AG09309 (cell line): Measurements from ENCODE around the gene HERC4.

Experiments used
- DNase-seq: peaks from one replicate; pipeline ENCODE4 v3.0.0-alpha.2; 2010; ENCODE audit warnings: low read depth
- H3K4me3 ChIP-seq: 2 replicates; pipeline ENCODE4 v1.5.1; 2011; ENCODE audit warnings: mild to moderate bottlenecking, low read depth, low read length, moderate library complexity; ENCODE audit not compliant: control insufficient read depth
- CTCF ChIP-seq: IDR thresholded peaks from 2 replicates; pipeline ENCODE4 v1.5.1; 2011; ENCODE audit warnings: mild to moderate bottlenecking, low read depth, low read length, inconsistent platforms; ENCODE audit not compliant: insufficient read depth, control insufficient read depth; ENCODE audit errors: missing control alignments

The HERC4 gene

GRCh38 chr10:67936416-67936815 lies 138.7 kb downstream of the HERC4 start:
- H3K4me3 ChIP-seq: no peak overlapping the region
- no peak for DNase-seq
- no peak for TF ChIP-seq CTCF

GRCh38 chr10:67935223-67935622 lies 139.9 kb downstream of the HERC4 start:
- DNase-seq: no peak
- H3K4me3 ChIP-seq: no peak overlapping the region
- TF ChIP-seq CTCF: no peak

- H3K4me3 ChIP-seq: no peak overlapping the region
- no peak for TF ChIP-seq CTCF
- DNase-seq: no peak
Observed at GRCh38 chr10:67934336-67934735, 140.7 kb downstream of the HERC4 start.

- no peak for TF ChIP-seq CTCF
- no peak overlapping the region for H3K4me3 ChIP-seq
- no peak for DNase-seq
Observed at GRCh38 chr10:67933199-67933598, 141.9 kb downstream of the HERC4 start.

- DNase-seq: no peak
- no peak for TF ChIP-seq CTCF
- H3K4me3 ChIP-seq: no peak overlapping the region
Observed at GRCh38 chr10:67926951-67927350, 148.1 kb downstream of the HERC4 start.

- DNase-seq: no peak
- no peak for TF ChIP-seq CTCF
- H3K4me3 ChIP-seq: no peak overlapping the region
Observed at GRCh38 chr10:67925449-67926005, 149.6 kb downstream of the HERC4 start.

GRCh38 chr10:67924136-67924535 lies 150.9 kb downstream of the HERC4 start:
- TF ChIP-seq CTCF: no peak
- DNase-seq: no peak
- no peak overlapping the region for H3K4me3 ChIP-seq
